Measurements from ENCODE around the gene BBS9. TPM values are rescaled to one million over a fixed set of nuclear protein-coding genes. Genes with fewer than 3 reads are reported as not detected.

Gene BBS9
- total RNA-seq, 1 donor from 2014 or later, result 16.2 TPM

DNA sequence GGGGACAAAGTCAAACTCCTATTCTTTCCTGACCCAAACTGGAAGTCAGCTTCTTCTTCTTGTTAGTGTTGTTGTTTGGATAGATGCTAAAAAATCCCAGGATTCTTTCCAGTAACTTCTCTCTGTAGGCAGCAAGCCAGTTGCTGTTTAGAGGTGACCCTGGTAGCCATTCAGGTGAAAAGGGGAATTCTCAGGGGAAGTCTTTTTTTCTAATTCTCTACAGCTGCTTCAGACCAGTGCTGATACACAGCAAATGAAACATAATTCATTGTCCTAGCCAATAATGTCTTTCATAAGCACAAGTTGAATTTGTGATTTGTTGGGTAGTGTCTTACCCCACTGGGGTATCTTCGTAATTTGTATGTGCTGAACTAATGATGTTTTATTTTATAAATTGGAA lies 357.3 kb downstream of the BBS9 start:
- Mint-ChIP-seq H3K9me3 (peaks cover 7% of the 10 kb centered on the region), H3K4me3 (no peak overlapping the region), H3K27ac (ENCODE audit: unreplicated experiment) (no peak overlapping the region), H3K36me3 (ENCODE audit: low read depth) (peaks cover 2% of the 10 kb centered on the region), H3K27me3 (ENCODE audit: low read depth) (no peaks in the 10 kb centered on the region), H3K4me1 (peaks cover 14% of the 10 kb centered on the region)
- DNase-seq (ENCODE audit: low read depth, low spot score), result no peak
- no peak for TF ChIP-seq CTCF (conservative IDR thresholded peaks at IDR 0.05)

- Mint-ChIP-seq H3K27me3 (ENCODE audit: low read depth) (no peaks in the 10 kb centered on the region), H3K4me1 (peaks cover 14% of the 10 kb centered on the region), H3K27ac (ENCODE audit: unreplicated experiment) (no peak overlapping the region), H3K4me3 (no peak overlapping the region), H3K9me3 (peaks cover 2% of the 10 kb centered on the region), H3K36me3 (ENCODE audit: low read depth) (peaks cover 2% of the 10 kb centered on the region)
- TF ChIP-seq CTCF (conservative IDR thresholded peaks at IDR 0.05), result no peak
- DNase-seq (ENCODE audit: low read depth, low spot score), result no peak
Observed at GRCh38 chr7:33487998-33488682, 358.8 kb downstream of the BBS9 start.

GRCh38 chr7:33494474-33494873 lies 365.1 kb downstream of the BBS9 start:
- Mint-ChIP-seq H3K4me1 (peaks cover 14% of the 10 kb centered on the region), H3K27me3 (ENCODE audit: low read depth) (no peaks in the 10 kb centered on the region), H3K4me3 (no peak overlapping the region), H3K27ac (ENCODE audit: unreplicated experiment) (no peak overlapping the region), H3K36me3 (ENCODE audit: low read depth) (no peaks in the 10 kb centered on the region), H3K9me3 (no peaks in the 10 kb centered on the region)
- DNase-seq (ENCODE audit: low read depth, low spot score), result no peak
- TF ChIP-seq CTCF (conservative IDR thresholded peaks at IDR 0.05), result no peak

DNA sequence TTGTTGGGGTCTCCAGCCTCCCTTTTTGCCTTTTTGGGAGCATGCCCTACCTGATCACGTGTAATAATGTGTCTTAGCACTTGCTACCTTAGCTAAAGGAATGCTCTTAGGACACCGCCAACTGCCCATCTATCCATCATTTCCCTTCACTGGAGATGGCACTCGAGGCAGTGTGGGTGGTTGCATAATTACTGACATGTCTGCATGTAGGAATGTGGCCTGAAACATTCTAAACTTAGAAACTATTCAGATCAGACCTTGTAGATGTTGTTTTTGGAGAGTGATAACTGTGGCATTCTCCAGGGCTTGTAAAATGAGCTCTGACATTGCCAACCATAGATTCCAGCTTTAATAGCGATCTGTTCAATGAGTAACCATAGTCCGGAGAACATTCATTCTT lies 365.8 kb downstream of the BBS9 start:
- no peak for DNase-seq (ENCODE audit: low read depth, low spot score)
- Mint-ChIP-seq H3K27ac (ENCODE audit: unreplicated experiment) (no peak overlapping the region), H3K36me3 (ENCODE audit: low read depth) (no peaks in the 10 kb centered on the region), H3K4me1 (peaks cover 14% of the 10 kb centered on the region), H3K9me3 (no peaks in the 10 kb centered on the region), H3K27me3 (ENCODE audit: low read depth) (no peaks in the 10 kb centered on the region), H3K4me3 (no peak overlapping the region)
- no peak for TF ChIP-seq CTCF (conservative IDR thresholded peaks at IDR 0.05)

GRCh38 chr7:33497051-33497450 lies 367.7 kb downstream of the BBS9 start:
- H3K4me1 Mint-ChIP-seq, result peaks cover 14% of the 10 kb centered on the region
- H3K36me3 Mint-ChIP-seq (ENCODE audit: low read depth), result no peaks in the 10 kb centered on the region
- no peaks in the 10 kb centered on the region for H3K9me3 Mint-ChIP-seq
- H3K4me3 Mint-ChIP-seq, result no peak overlapping the region
- TF ChIP-seq CTCF (conservative IDR thresholded peaks at IDR 0.05), result no peak
- no peak overlapping the region for H3K27ac Mint-ChIP-seq (ENCODE audit: unreplicated experiment)
- H3K27me3 Mint-ChIP-seq (ENCODE audit: low read depth), result no peaks in the 10 kb centered on the region
- no peak for DNase-seq (ENCODE audit: low read depth, low spot score)
